ENCODE measurements around the gene KIF11.

KIF11 gene

GRCh38 chr10:92681306-92681834, 88.4 kb downstream of the KIF11 start:
- no peak for DNase-seq (ENCODE audit: low spot score)

GRCh38 chr10:92688573-92688926, 95.6 kb downstream of the KIF11 start:
- no peak for DNase-seq (ENCODE audit: low spot score)

- peak; percentile 24 for DNase-seq (ENCODE audit: low spot score)
Measured at GRCh38 chr10:92688927-92689662, 96.2 kb downstream of the KIF11 start.

GRCh38 chr10:92689663-92690210, 96.8 kb downstream of the KIF11 start, which contains the start of gene HHEX:
Gene HHEX, plus strand, starts transcription at chr10:92689955. Its CDS starts 32 bp downstream, at chr10:92689987.
- peak; percentile 79 for DNase-seq (ENCODE audit: low spot score)

GRCh38 chr10:92690211-92690914, 97.4 kb downstream of the KIF11 start:
- peak; percentile 37 for DNase-seq (ENCODE audit: low spot score)

GRCh38 chr10:92690915-92691590, 98.1 kb downstream of the KIF11 start:
- no peak for DNase-seq (ENCODE audit: low spot score)

GRCh38 chr10:92691591-92692079, 98.7 kb downstream of the KIF11 start:
- DNase-seq (ENCODE audit: low spot score): peak; percentile 20

- DNase-seq (ENCODE audit: low spot score): peak; percentile 25
Measured at GRCh38 chr10:92692080-92692671, 99.2 kb downstream of the KIF11 start.

GRCh38 chr10:92692697-92693533, 100.0 kb downstream of the KIF11 start:
- DNase-seq (ENCODE audit: low spot score): peak; percentile 32

- no peak for DNase-seq (ENCODE audit: low spot score)
Measured at GRCh38 chr10:92693534-92693893, 100.6 kb downstream of the KIF11 start.

- DNase-seq (ENCODE audit: low spot score): peak; percentile 30
Measured at GRCh38 chr10:92695679-92696605, 103.0 kb downstream of the KIF11 start.

GRCh38 chr10:92696606-92697383, 103.9 kb downstream of the KIF11 start:
- peak; percentile 39 for DNase-seq (ENCODE audit: low spot score)

- peak; percentile 58 for DNase-seq (ENCODE audit: low spot score)
Measured at GRCh38 chr10:92697663-92698511, 105.0 kb downstream of the KIF11 start.

- DNase-seq (ENCODE audit: low spot score): no peak
Measured at GRCh38 chr10:92699193-92699517, 106.2 kb downstream of the KIF11 start.

- no peak for DNase-seq (ENCODE audit: low spot score)
Measured at GRCh38 chr10:92699518-92700381, 106.8 kb downstream of the KIF11 start.

GRCh38 chr10:92702301-92702916, 109.5 kb downstream of the KIF11 start:
- DNase-seq (ENCODE audit: low spot score): no peak

Data from HuH-7 (cell line).